ENCODE measurements around the gene HIF1AN.

HIF1AN gene

DNA sequence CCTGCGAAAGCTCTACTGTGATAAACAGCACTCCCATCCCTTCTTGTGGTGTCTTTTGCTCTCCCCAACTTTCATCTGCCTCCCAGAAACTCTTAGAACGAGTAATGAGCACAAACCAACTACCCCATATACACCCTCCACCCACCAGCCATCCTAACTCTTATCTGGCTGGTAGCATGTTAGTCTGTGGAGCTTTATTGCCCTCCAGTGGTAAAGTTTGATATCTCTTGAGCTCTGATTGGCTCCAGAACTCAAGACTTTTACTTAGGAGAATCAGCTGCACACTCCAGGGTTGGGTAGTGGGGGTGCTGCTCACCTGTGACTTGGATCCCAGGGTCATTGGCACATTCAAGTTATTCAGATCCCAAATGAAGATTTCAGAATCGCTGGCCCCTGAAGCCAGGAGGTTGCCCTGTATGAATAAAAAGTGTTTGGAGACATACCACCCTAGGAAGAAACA is 27.0 kb upstream of the HIF1AN start:
- peak overlapping the region; percentile 57 for H3K4me2 ChIP-seq (ENCODE audit: insufficient read depth, low read length)
- peak overlapping the region; percentile 92 for H3K27ac ChIP-seq (ENCODE audit: low read length)
- peak overlapping the region; percentile 61 for H3K9ac ChIP-seq (ENCODE audit: low read depth, low read length)
- H3K36me3 ChIP-seq (ENCODE audit: insufficient read depth, low read length): peaks cover 34% of the 10 kb centered on the region
- H3K4me1 ChIP-seq (ENCODE audit: insufficient read depth, low read length): peaks cover 80% of the 10 kb centered on the region
- no peaks in the 10 kb centered on the region for H3K9me3 ChIP-seq (ENCODE audit: insufficient read depth, low read length, severe bottlenecking)
- ATAC-seq (ENCODE audit: insufficient read depth, low read depth) (peak; percentile 64), DNase-seq (peak; percentile 80)
- H3K79me2 ChIP-seq (ENCODE audit: insufficient read depth, low read length): peaks cover 13% of the 10 kb centered on the region
- H3K27me3 ChIP-seq (ENCODE audit: insufficient read depth, low read length, poor library complexity): no peaks in the 10 kb centered on the region
- peak overlapping the region in 1 of 2 experiments; percentile 46; a peak in 2 of 4 replicates for H3K4me3 ChIP-seq (ENCODE audit: low read depth in 1 of 2, low read length in 2 of 2)
- no peak for TF ChIP-seq EZH2 (IDR thresholded peaks at IDR 0.05; ENCODE audit: borderline replicate concordance, low read depth, low read length, severe bottlenecking)
- TF ChIP-seq, protein P1, sequence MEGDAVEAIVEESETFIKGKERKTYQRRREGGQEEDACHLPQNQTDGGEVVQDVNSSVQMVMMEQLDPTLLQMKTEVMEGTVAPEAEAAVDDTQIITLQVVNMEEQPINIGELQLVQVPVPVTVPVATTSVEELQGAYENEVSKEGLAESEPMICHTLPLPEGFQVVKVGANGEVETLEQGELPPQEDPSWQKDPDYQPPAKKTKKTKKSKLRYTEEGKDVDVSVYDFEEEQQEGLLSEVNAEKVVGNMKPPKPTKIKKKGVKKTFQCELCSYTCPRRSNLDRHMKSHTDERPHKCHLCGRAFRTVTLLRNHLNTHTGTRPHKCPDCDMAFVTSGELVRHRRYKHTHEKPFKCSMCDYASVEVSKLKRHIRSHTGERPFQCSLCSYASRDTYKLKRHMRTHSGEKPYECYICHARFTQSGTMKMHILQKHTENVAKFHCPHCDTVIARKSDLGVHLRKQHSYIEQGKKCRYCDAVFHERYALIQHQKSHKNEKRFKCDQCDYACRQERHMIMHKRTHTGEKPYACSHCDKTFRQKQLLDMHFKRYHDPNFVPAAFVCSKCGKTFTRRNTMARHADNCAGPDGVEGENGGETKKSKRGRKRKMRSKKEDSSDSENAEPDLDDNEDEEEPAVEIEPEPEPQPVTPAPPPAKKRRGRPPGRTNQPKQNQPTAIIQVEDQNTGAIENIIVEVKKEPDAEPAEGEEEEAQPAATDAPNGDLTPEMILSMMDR (IDR thresholded peaks at IDR 0.05; ENCODE audit: borderline replicate concordance, extremely low read depth, low read length, poor library complexity, severe bottlenecking): peak; percentile 92
- H2AFZ ChIP-seq (ENCODE audit: low read depth, low read length): peak overlapping the region; percentile 69
- H4K20me1 ChIP-seq (ENCODE audit: insufficient read depth, low read length): no peaks in the 10 kb centered on the region

DNA sequence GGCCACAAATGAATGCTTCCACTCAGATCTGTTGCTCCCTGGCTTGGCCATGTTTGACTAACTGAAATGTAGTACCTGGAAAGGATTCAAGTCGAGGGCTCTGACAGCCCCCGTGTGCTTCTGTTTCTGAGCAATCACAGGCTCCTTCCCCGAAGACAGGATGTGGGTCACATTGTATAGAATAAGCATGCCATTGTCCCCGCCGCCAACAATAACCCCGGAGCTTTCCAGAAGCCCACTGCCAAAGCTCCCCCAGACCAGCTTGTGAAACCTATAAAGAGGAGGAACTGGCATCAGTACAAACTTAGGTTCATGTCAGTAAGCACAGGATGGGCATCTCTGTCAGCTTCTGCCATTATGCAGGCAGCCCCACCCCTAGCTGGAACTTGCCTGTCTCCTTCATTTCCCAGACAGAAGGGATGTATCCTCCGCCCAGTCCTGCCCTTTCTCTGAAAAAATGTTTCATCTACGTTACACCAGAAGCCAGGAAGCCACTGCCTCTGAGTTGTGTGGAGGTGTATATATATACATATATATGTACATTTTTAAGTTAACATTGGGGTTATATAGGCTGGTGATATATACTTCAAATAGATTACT is 26.4 kb upstream of the HIF1AN start:
- DNase-seq (peak; percentile 93), ATAC-seq (ENCODE audit: insufficient read depth, low read depth) (peak; percentile 62)
- H4K20me1 ChIP-seq (ENCODE audit: insufficient read depth, low read length): no peaks in the 10 kb centered on the region
- peaks cover 34% of the 10 kb centered on the region for H3K36me3 ChIP-seq (ENCODE audit: insufficient read depth, low read length)
- TF ChIP-seq, protein P1 (IDR thresholded peaks at IDR 0.05; ENCODE audit: borderline replicate concordance, extremely low read depth, low read length, poor library complexity, severe bottlenecking): no peak
- TF ChIP-seq EZH2 (IDR thresholded peaks at IDR 0.05; ENCODE audit: borderline replicate concordance, low read depth, low read length, severe bottlenecking): no peak
- peaks cover 80% of the 10 kb centered on the region for H3K4me1 ChIP-seq (ENCODE audit: insufficient read depth, low read length)
- H3K9me3 ChIP-seq (ENCODE audit: insufficient read depth, low read length, severe bottlenecking): no peaks in the 10 kb centered on the region
- H3K27me3 ChIP-seq (ENCODE audit: insufficient read depth, low read length, poor library complexity): no peaks in the 10 kb centered on the region
- H3K4me3 ChIP-seq (ENCODE audit: low read depth in 1 of 2, low read length in 2 of 2): peak overlapping the region in 1 of 2 experiments; percentile 46; a peak in 2 of 4 replicates
- peak overlapping the region; percentile 92 for H3K27ac ChIP-seq (ENCODE audit: low read length)
- H2AFZ ChIP-seq (ENCODE audit: low read depth, low read length): peak overlapping the region; percentile 69
- peaks cover 13% of the 10 kb centered on the region for H3K79me2 ChIP-seq (ENCODE audit: insufficient read depth, low read length)
- H3K4me2 ChIP-seq (ENCODE audit: insufficient read depth, low read length): peak overlapping the region; percentile 57
- H3K9ac ChIP-seq (ENCODE audit: low read depth, low read length): peak overlapping the region; percentile 61

DNA sequence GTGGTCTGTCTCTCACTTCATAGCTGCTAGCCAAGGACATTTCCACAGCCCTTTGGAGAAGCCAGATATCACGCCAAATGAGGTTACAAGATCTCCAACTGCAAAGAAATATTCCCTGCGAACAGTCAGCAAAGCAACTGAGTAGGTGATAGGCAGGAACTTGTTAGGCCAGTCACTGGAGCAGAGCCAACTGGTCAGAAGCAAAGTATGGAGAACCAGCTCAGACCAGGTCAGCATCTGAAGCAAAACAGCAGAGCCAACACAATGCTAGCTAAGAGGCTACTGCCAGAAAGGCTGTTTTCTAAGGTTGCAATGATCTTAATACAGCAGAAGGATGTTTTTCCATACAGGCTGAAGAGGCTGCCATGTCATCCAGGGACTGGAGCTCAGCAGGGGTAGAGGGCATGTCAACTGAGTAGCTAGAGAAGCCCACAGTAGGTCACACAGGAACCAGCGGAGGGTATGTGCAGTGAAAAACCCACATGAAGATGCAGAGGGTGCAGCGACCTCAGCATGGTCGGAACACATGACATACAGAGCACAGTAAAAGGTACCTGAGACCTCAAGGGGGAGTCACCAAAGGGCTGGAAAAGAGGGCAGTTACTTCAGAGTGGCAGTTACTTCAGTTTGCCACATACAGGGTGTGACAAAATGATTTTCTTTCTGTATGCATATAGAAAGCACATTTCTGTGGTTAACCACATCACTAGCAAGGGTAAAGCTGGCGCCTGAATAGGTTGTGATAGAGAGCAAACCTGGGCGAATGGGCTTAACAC is 25.0 kb upstream of the HIF1AN start:
- Histone ChIP-seq H3K4me3 (ENCODE audit: low read depth in 1 of 2, low read length in 2 of 2) (peak overlapping the region in 1 of 2 experiments; percentile 27; a peak in 2 of 4 replicates), H2AFZ (ENCODE audit: low read depth, low read length) (no peak overlapping the region), H3K79me2 (ENCODE audit: insufficient read depth, low read length) (peaks cover 13% of the 10 kb centered on the region), H4K20me1 (ENCODE audit: insufficient read depth, low read length) (no peaks in the 10 kb centered on the region), H3K36me3 (ENCODE audit: insufficient read depth, low read length) (peaks cover 27% of the 10 kb centered on the region), H3K4me2 (ENCODE audit: insufficient read depth, low read length) (peak overlapping the region; percentile 57), H3K9ac (ENCODE audit: low read depth, low read length) (peak overlapping the region; percentile 61), H3K4me1 (ENCODE audit: insufficient read depth, low read length) (peaks cover 73% of the 10 kb centered on the region), H3K27me3 (ENCODE audit: insufficient read depth, low read length, poor library complexity) (no peaks in the 10 kb centered on the region), H3K27ac (ENCODE audit: low read length) (peak overlapping the region; percentile 92), H3K9me3 (ENCODE audit: insufficient read depth, low read length, severe bottlenecking) (no peaks in the 10 kb centered on the region)
- DNase-seq (peak; percentile 90), ATAC-seq (ENCODE audit: insufficient read depth, low read depth) (peak; percentile 77)
- TF ChIP-seq EZH2 (IDR thresholded peaks at IDR 0.05; ENCODE audit: borderline replicate concordance, low read depth, low read length, severe bottlenecking): no peak
- TF ChIP-seq, protein P1 (IDR thresholded peaks at IDR 0.05; ENCODE audit: borderline replicate concordance, extremely low read depth, low read length, poor library complexity, severe bottlenecking): peak; percentile 41

All from DND-41 (cell line).